GM12878 (cell line): ENCODE data around the gene EFHD1. TPM values are rescaled to one million over a fixed set of nuclear protein-coding genes. Genes with fewer than 3 reads are reported as not detected.

Experiments used
- ATAC-seq: fragments of 200-7000 bp; cut with Tn5 transposase; 3 replicates; pipeline ENCODE4 v1.9.1; 2020; ENCODE audit warnings: mild to moderate bottlenecking, moderate library complexity
- BruUV-seq: library from RNA; stranded (reverse); fragments of 400-500 nt; replicated peaks from 2 replicates; lab custom pipeline; 2021; lab: Mats Ljungman, UMichigan
- CTCF ChIA-PET: fragments of 300-600 bp; sonication (Branson Sonifier 250); formaldehyde crosslinking; extraction: SDS; loops from one replicate; lab custom pipeline; 2021; ENCODE audit warnings: inconsistent platforms; lab: Yijun Ruan, JAX
- POLR2A ChIA-PET: fragments of 350-600 bp; formaldehyde crosslinking; extraction: SDS; loops from one replicate; lab custom pipeline; 2021; ENCODE audit warnings: inconsistent platforms; lab: Charles Lee
- RAD21 ChIA-PET: fragments of 300-600 bp; sonication (Branson Sonifier 250); formaldehyde crosslinking; loops from one replicate; lab custom pipeline; 2023; ENCODE audit warnings: antibody characterized with exemption; ENCODE audit not compliant: unreplicated experiment; lab: Charles Lee
- SMC1A ChIA-PET: fragments of 300-600 bp; sonication (Branson Sonifier 250); formaldehyde crosslinking; loops from one replicate; lab custom pipeline; 2023; ENCODE audit not compliant: unreplicated experiment, uncharacterized antibody; lab: Charles Lee
- DNase-seq: peaks from one replicate; pipeline ENCODE4 v3.0.0-alpha.2; 2011; ENCODE audit warnings: low read depth, low spot score
- FAIRE-seq: peaks from 3 replicates; lab custom pipeline; 2011; peaks lifted over from hg19 to GRCh38; lab: Jason Lieb, UNC
- H2AFZ ChIP-seq: 2 replicates; pipeline ENCODE4 v1.6.0; 2011; ENCODE audit warnings: low read depth, low read length, control low read depth; ENCODE audit not compliant: control insufficient read depth
- H3K27ac ChIP-seq: 2 replicates; pipeline ENCODE4 v1.5.1; 2011; ENCODE audit warnings: control low read depth; ENCODE audit not compliant: control insufficient read depth, insufficient read depth
- H3K27me3 ChIP-seq, 2 experiments: replicated peaks in 1 of 2; 2 replicates each; pipeline versions ENCODE4 v1.6.0 to v1.6.1; 2011; ENCODE audit warnings: low read length in 1 of 2; ENCODE audit not compliant: control insufficient read depth in 2 of 2, insufficient read depth in 2 of 2
- H3K36me3 ChIP-seq, 2 experiments: 2 replicates each; pipeline ENCODE4 v1.5.1; 2011; ENCODE audit warnings: low read length in 1 of 2; ENCODE audit not compliant: control insufficient read depth in 2 of 2, insufficient read depth in 2 of 2
- H3K4me1 ChIP-seq: 2 replicates; pipeline ENCODE4 v1.6.1; 2011; ENCODE audit warnings: mild to moderate bottlenecking, low read length, moderate library complexity, mixed read lengths; ENCODE audit not compliant: control insufficient read depth, insufficient read depth
- H3K4me2 ChIP-seq: 2 replicates; pipeline ENCODE4 v1.6.0; 2011; ENCODE audit warnings: control low read depth; ENCODE audit not compliant: control insufficient read depth, insufficient read depth
- H3K4me3 ChIP-seq: fragments of 200-600 bp; sonication (generic); 2 replicates; pipeline ENCODE4 v1.5.1; 2016
- H3K79me2 ChIP-seq: 2 replicates; pipeline ENCODE4 v1.6.0; 2011; ENCODE audit warnings: low read length; ENCODE audit not compliant: control insufficient read depth, insufficient read depth
- H3K9ac ChIP-seq: 2 replicates; pipeline ENCODE4 v1.8.0; 2011; ENCODE audit warnings: low read length, control low read depth, mixed read lengths; ENCODE audit not compliant: control insufficient read depth, insufficient read depth
- H3K9me3 ChIP-seq: replicated peaks from 3 replicates; pipeline ENCODE4 v1.5.1; 2011; ENCODE audit warnings: mild to moderate bottlenecking, low read length; ENCODE audit not compliant: control insufficient read depth, insufficient read depth
- H4K20me1 ChIP-seq: 2 replicates; pipeline ENCODE4 v1.6.0; 2011; ENCODE audit not compliant: control insufficient read depth, insufficient read depth
- ELK1 ChIP-seq: IDR thresholded peaks from 2 replicates; pipeline ENCODE4 v1.6.1; 2012; ENCODE audit warnings: low read depth, low read length, improper control_type of control experiment
- ESRRA ChIP-seq: IDR thresholded peaks from 2 replicates; pipeline ENCODE4 v1.6.1; 2012; ENCODE audit warnings: mild to moderate bottlenecking, low read length, improper control_type of control experiment
- EZH2 ChIP-seq: IDR thresholded peaks from 2 replicates; pipeline ENCODE4 v1.6.1; 2012; ENCODE audit warnings: low read depth, mild to moderate bottlenecking, control low read depth, inconsistent platforms, low read length, borderline replicate concordance; ENCODE audit not compliant: control insufficient read depth
- NR2C2 ChIP-seq: IDR thresholded peaks from 2 replicates; pipeline ENCODE4 v1.6.1; 2011; ENCODE audit warnings: borderline replicate concordance, low read depth; ENCODE audit not compliant: control insufficient read depth, insufficient read length
- PAX5 ChIP-seq: IDR thresholded peaks from 2 replicates; pipeline ENCODE4 v1.6.1; 2011; ENCODE audit warnings: low read depth, low read length, borderline replicate concordance
- PAX8 ChIP-seq: fragments of 450-650 bp; IDR thresholded peaks from 2 replicates; pipeline ENCODE4 v1.6.1; 2017; ENCODE audit warnings: mild to moderate bottlenecking, moderate library complexity
- POU2F2 ChIP-seq: IDR thresholded peaks from 3 replicates; pipeline ENCODE4 v1.6.1; 2011; ENCODE audit warnings: low read depth, mild to moderate bottlenecking, low read length, borderline replicate concordance
- RAD51 ChIP-seq: fragments of 450-650 bp; IDR thresholded peaks from 2 replicates; pipeline ENCODE4 v1.6.1; 2016; ENCODE audit warnings: moderate library complexity, mild to moderate bottlenecking, inconsistent platforms
- RELA ChIP-seq: fragments of 450-650 bp; IDR thresholded peaks from 2 replicates; pipeline ENCODE4 v1.8.0; 2014; ENCODE audit warnings: borderline replicate concordance; ENCODE audit not compliant: partially characterized antibody
- SP1 ChIP-seq: IDR thresholded peaks from one replicate; pipeline ENCODE4 v1.6.1; 2011; ENCODE audit warnings: low read depth, low read length
- SUPT20H ChIP-seq: IDR thresholded peaks from 2 replicates; pipeline ENCODE4 v1.6.1; 2011; ENCODE audit warnings: low read depth, mild to moderate bottlenecking, low read length, moderate library complexity, borderline replicate concordance; ENCODE audit not compliant: control insufficient read depth
- SUZ12 ChIP-seq: fragments of 200-600 bp; sonication (generic); IDR thresholded peaks from one replicate; pipeline ENCODE4 v1.6.1; 2018; ENCODE audit warnings: antibody characterized with exemption, mild to moderate bottlenecking; ENCODE audit not compliant: unreplicated experiment
- TAF1 ChIP-seq: IDR thresholded peaks from 2 replicates; pipeline ENCODE4 v1.6.1; 2011; ENCODE audit warnings: mild to moderate bottlenecking, low read depth, low read length, borderline replicate concordance
- TCF3 ChIP-seq: IDR thresholded peaks from 2 replicates; pipeline ENCODE4 v1.6.1; 2012; ENCODE audit warnings: low read depth, mild to moderate bottlenecking, low read length, borderline replicate concordance; ENCODE audit not compliant: insufficient read depth
- YY1 ChIP-seq: IDR thresholded peaks from 2 replicates; pipeline ENCODE4 v1.6.1; 2011; ENCODE audit warnings: low read depth, mild to moderate bottlenecking, low read length
- ZSCAN29 ChIP-seq: fragments of 450-650 bp; IDR thresholded peaks from 2 replicates; pipeline ENCODE4 v1.6.1; 2017; ENCODE audit warnings: mild to moderate bottlenecking, moderate library complexity
- ZZZ3 ChIP-seq: IDR thresholded peaks from 2 replicates; pipeline ENCODE4 v1.6.1; 2011; ENCODE audit warnings: low read depth; ENCODE audit not compliant: control insufficient read depth, insufficient read length
- WGBS: methylation state at CpG from one replicate; pipeline ENCODE4 v1.1.6; 2016; ENCODE audit warnings: low lambda C conversion rate; ENCODE audit not compliant: insufficient replicate concordance, insufficient coverage; ENCODE audit errors: missing lambda C conversion rate; 5-methylcytosine and 5-hydroxymethylcytosine counted together
- in situ Hi-C: fragments of 300-500 bp; cut with MboI; formaldehyde crosslinking; loops from 9 replicates; pipeline ENCODE4 v1.14.3; 2018; ENCODE audit warnings: mixed read lengths
- intact Hi-C: fragments of 100-400 bp; cut with micrococcal nuclease; formaldehyde crosslinking; loops from one replicate; pipeline ENCODE4 v1.14.2; 2022; ENCODE audit not compliant: unreplicated experiment
- polyA plus RNA-seq, 11 experiments: library from polyadenylated mRNA; depleted of rRNA in 4 of 11; unstranded in 6 of 11; stranded (reverse) in 5 of 11; fragments of >200 nt; fragmentation: Nextera tagmentation in 4 of 11; fragmentation: Illumina TruSeq in 1 of 11; extraction: Ambion mirVana in 4 of 11; extraction: Trizol in 1 of 11; gene quantifications; 1 replicate in 1 of 11; 2 replicates in 10 of 11; pipeline versions ENCODE4 v1.2.1 to v1.2.3, GENCODE V29; 2011 to 2016; ENCODE audit warnings: inconsistent platforms in 2 of 11, missing spikeins in 2 of 11, low read depth in 1 of 11
- total RNA-seq, 4 experiments: library from RNA; depleted of rRNA in 3 of 4; stranded (reverse); fragments of >200 nt in 3 of 4; fragmentation: Illumina TruSeq in 1 of 4; extraction: Trizol in 1 of 4; gene quantifications; 2 replicates each; pipeline versions ENCODE4 v1.2.1 to v1.2.3, GENCODE V29; 2013 to 2021
- TF ChIP-seq, protein P1 (sequence below): fragments of 450-650 bp; IDR thresholded peaks from 2 replicates; pipeline ENCODE4 v1.6.1; 2018; ENCODE audit warnings: mild to moderate bottlenecking, low read depth, moderate library complexity; ENCODE audit not compliant: partially characterized antibody

Gene EFHD1
- total and polyA plus RNA-seq, 10 of the 15 experiments (the other 5 are each of a cell fraction or from before 2014, with no cell fraction given): 0.07 TPM; not detected in 9

DNA sequence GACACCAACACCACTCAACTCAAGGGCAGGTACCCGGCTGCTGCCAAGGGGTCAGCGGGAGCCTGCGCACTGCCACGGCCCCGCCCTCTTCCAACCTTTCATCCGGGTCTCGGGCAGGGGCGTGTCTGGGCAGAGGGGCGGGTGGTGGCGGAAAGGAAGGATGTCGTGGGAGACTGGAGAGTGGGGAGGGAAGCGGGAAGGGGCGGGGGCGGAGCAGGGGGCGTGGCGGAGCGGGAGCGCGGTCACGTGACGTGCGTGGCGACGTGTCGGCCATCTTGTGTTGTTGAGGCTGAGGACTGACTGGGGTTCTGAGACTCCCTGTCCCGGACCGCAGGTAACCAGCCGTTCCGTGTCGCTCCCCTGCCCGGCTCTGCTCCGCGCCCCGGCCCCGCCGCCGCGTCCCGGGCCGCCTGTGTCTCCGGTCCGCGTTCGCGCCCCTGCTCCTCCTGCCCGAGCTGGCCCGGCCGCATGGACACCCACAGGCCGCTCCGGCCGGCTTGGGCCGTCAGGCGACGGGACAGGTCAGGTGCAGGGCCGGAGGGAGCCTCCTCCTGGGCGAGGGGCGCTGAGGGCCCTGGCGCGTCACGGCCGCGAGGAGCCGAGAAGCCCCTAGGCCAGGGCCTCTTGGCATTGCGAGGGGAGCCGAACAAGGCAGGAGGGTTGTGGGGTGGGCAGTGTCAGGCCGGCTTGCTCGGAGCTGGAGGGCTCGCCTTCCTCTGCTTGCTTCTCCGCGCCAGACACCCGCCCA lies 63.8 kb downstream of the EFHD1 start, which contains the start of gene GIGYF2:
Gene GIGYF2 (plus strand): TSS at position 273 of the 748 bp plus-strand sequence. CDS start 37,867 bp downstream, outside the sequence.
- DNase-seq (peak; percentile 86), FAIRE-seq (peak; percentile 59), ATAC-seq (peak; percentile 91)
- peaks cover 4% of the 10 kb centered on the region; the same call in 1 of the 2 replicates for H3K4me1 ChIP-seq
- no TSS peak for BruUV-seq
- H3K27ac ChIP-seq: peak within 1 kb of the TSS; percentile 66
- H2AFZ ChIP-seq: peak within 1 kb of the TSS; percentile 94
- peak within 1 kb of the TSS; percentile 87 for H3K4me3 ChIP-seq
- WGBS: 1% methylated on average over 46 of the region's 71 CpGs
- ChIA-PET SMC1A (interaction anchor here (1.2 kb wide), 1 partner anchor 14 kb away, joined by 3 read pairs; no protein-coding TSS in a partner anchor), POLR2A (interaction anchor here (0.7 kb wide), 1 partner anchor 78 kb away, joined by 3 read pairs; no protein-coding TSS in a partner anchor), CTCF (interaction anchor here (1.4 kb wide), 1 partner anchor 22 kb away, joined by 3 read pairs; no protein-coding TSS in a partner anchor), RAD21 (interaction anchor here (0.6 kb wide), 1 partner anchor 262 kb away, joined by 3 read pairs; no protein-coding TSS in a partner anchor)
- intact Hi-C loops: no loop called here
- no peaks in the 10 kb centered on the region for H3K27me3 ChIP-seq
- H3K36me3 ChIP-seq: no peaks in the 10 kb centered on the region
- H4K20me1 ChIP-seq: no peaks in the 10 kb centered on the region
- H3K4me2 ChIP-seq: peak within 1 kb of the TSS; percentile 87
- peak within 1 kb of the TSS; percentile 89 for H3K9ac ChIP-seq
- in situ Hi-C loops: no loop called here
- H3K9me3 ChIP-seq: no peaks in the 10 kb centered on the region
- H3K79me2 ChIP-seq: peaks cover 48% of the 10 kb centered on the region
- TF ChIP-seq RELA (peak; percentile 38), TCF3 (no peak), NR2C2 (no peak), ZZZ3 (no peak), ELK1 (no peak), YY1 (peak; percentile 97), RAD51 (peak; percentile 97), ZSCAN29 (peak; percentile 59; the same call in 1 of the 2 replicates), PAX8 (no peak), SUPT20H (no peak), SUZ12 (no peak), ESRRA (no peak), PAX5 (no peak), POU2F2 (no peak), EZH2 (no peak), SP1 (no peak), TAF1 (no peak)
- TF ChIP-seq, protein P1, sequence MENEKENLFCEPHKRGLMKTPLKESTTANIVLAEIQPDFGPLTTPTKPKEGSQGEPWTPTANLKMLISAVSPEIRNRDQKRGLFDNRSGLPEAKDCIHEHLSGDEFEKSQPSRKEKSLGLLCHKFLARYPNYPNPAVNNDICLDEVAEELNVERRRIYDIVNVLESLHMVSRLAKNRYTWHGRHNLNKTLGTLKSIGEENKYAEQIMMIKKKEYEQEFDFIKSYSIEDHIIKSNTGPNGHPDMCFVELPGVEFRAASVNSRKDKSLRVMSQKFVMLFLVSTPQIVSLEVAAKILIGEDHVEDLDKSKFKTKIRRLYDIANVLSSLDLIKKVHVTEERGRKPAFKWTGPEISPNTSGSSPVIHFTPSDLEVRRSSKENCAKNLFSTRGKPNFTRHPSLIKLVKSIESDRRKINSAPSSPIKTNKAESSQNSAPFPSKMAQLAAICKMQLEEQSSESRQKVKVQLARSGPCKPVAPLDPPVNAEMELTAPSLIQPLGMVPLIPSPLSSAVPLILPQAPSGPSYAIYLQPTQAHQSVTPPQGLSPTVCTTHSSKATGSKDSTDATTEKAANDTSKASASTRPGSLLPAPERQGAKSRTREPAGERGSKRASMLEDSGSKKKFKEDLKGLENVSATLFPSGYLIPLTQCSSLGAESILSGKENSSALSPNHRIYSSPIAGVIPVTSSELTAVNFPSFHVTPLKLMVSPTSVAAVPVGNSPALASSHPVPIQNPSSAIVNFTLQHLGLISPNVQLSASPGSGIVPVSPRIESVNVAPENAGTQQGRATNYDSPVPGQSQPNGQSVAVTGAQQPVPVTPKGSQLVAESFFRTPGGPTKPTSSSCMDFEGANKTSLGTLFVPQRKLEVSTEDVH: no peak
